SKM-1 (cell line): ENCODE results near the gene INSR.
"Not testable (repeated sequence)": the region's sequence is repeated elsewhere in the genome, so short reads cannot be mapped to it uniquely, and the experiment has no call there.

ENCODE experiments used
- DNase-seq: peaks from one replicate; lab custom pipeline; 2025; ENCODE audit not compliant: unreplicated experiment; lab: John Stamatoyannopoulos, UW

The INSR gene

DNA sequence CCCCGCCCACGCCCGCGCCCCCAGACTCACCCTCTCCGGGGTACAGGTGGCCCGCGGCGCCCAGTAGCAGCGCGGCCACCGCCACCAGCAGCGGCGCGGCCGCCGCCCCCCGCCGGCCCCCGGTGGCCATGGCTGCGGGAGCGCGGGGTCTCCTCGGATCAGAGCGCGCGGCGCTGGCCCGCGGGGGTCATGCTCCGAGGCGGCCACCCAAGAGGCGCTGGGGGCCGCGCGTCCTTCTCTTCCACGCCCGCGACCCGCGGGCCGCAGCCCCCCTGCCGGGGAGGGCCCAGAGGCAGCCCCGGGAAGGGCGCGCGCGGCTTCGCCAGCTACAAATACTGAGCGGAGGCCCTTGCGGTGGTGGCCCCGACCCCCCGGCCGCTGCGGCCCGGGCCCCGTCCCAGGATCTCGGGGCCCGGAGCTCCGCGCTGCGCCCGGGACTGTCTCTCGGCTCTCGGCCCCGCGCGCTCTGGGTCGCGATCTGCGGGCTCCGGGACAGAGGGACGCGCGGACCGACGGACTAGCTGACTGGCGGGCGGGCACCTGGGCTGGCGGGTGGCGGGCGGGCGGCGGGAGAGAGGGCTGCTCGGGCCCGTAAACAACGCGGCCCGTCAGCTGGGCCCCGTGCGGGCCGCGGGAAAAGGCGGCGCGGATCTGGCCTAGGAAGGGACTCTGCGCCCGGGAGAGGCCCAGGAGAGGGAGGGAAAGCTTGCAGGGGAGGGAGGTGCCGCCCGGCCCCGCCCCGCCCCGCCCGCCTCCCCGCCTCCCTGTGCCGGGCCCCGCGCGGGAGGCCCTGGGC lies at the start of gene INSR:
Gene INSR (minus strand): TSS at position 653 of the 796 bp plus-strand sequence. CDS start 523 bp downstream, at position 130.
- peak; percentile 88 for DNase-seq

DNA sequence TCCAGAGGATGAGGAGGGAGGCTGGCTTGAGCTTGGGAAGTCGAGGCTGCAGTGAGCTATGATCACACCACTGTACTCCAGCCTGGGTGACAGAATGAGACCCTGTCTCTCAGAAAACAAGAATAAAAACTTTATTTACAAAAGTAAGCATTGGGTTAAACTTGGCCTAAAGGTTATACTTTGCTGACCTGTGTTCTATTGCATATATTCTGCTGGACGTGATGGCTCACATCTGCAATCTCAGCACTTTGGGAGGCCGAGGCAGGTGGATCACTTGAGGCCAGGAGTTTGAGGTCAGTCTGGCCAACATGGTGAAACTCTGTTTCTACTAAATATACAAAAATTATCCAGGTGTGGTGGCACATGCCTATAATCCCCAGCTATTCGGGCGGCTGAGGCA lies 47.9 kb upstream of the INSR start:
- no peak for DNase-seq

DNA sequence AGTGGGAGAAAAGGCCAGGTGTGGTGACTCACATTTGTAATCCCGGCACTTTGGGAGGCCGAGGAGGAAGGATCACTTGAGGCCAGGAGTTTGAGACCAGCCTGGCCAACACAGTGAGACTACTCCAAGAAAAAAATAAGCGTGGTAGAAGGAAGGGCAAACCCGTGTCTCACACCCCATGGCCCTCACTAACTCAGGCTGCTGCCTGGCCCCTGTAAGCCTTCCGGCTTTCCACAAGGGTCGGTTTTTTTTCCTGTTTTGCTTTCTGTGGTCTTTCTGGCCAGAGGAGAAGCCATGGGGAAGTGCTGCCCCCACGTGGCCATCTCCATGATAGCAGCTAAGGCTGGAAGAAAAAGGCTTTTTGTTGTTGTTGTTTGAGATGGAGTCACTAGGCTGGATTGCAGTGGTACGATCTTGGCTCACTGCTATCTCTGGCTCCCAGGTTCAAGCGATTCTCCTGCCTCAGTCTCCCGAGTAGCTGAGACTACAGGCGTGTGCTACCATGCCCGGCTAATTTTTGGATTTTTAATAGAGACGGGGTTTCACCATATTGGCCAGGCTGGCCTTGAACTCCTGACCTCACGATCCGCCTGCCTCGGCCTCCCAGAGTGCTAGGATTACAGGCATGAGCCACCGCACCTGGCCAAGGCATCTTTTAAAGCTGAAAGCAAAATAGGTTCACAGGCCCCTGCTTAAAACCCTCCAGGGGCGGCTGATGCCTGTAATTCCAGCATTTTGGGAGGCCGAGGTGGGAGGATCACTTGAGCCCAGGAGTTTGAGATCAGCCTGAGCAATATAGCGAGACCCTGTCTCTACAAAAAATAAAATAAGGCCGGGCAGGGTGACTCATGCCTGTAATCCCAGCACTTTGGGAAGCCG lies 47.0 kb upstream of the INSR start:
- peak; percentile 52 for DNase-seq

DNA sequence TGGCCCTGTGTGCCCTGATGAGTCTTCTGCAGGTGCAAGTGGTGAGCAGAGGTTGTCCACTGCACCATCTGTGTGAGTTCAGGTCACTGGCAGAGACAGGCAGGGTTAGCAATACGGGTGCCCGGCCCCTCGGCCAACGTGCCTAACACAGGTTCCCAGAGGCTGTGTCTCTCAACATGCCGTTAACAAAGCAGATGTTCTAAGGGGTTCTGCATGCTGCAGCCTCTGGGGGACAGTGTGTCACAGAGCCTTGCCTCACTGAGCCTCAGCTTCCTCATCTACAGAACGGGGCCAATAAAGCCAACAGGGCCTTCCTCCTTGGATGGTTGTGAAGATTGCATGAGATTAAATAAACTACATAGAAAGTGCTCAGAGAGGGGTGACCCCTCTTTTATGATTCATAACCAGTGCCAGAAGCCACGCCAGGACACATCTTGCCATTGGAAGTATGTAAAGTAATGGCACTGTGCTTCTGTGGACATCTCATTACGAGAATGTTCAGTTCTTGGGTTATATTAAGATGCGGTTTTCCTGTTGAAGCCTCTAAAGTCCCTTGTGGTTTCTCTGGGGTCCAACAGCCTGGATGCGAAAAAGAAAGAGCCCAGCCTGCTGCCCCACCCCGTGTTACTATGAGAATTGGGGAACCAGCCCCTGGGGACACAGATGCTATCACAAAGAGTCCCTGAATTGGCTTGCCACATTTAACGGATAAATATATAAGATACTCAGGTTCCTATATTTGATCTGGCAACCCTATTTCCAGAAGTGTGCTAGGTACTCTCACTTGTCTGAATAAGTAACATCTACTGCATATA lies 43.4 kb upstream of the INSR start:
- peak; percentile 96 for DNase-seq

DNA sequence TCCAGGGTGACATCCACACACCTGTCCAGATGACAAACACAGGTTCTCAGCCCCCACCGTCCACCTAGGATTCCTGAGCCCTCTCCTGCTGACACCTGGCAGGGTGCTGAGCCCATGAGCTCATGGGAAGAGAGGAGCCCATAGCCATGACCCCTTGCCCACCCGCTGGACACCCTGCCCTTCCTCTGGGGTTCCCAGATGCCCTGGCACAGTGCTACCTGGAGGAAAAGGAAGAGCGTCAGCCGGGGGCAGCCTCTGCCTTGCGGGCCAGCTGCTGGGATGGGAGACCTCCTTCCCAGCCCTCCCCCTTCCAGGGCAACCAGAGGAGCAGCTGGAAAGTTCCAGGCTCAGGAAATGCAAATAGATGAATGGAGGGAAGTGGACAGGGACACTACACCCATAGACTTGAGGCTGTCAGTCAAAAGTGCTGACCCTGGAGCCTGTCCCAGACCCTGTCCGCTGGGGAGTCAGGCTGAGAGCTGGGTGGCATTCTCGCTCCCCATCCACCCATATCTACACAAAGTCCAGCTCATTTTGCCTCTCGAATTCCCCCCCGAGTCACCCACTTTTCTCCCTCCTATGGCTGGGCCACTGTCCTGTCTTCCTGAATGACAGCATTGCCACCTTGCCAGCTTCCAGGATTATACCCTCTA lies 42.2 kb upstream of the INSR start:
- no peak for DNase-seq

DNA sequence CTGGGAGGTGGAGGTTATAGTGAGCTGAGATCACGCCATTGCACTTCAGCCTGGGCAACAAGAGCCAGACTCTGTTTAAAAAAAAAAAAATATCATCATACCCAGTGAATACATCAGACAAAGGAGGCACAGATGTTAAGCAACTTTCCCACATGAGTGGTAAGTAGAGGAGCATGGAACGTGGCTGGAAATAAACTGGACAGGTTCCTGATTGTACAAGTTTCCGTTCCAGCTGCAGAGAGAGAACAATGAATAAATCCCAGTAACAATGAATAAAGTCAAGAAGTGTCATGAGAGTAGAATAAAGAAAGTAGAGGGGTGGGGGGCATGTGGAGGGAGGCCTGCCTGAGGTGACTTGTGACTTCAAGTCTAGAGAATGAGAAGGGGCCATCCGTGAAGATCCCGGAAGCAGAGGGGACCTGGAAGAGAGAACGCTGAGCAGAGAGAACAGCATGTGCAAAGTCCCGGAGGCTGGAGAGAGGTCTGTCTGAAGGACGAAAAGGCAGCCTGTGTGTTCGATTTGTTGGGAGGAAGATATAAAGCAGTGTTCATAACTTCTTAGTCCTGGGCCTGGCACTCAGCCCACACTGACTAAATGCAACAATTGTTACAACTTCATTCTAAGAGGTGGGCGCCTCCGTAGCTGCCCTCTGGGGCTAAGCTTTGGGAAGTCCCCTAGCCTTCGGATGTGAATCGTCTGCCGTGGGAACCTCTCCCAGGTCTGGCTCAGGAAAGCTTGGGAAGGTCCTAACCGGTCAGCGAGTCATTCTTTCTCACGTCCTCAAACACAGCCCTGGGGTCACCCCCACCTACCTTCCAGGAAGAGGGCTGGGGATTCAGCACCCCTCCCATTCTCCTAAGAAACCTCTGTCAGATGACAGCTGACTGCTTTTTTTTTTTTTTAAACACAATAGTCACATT lies 39.2 kb upstream of the INSR start:
- no peak for DNase-seq

DNA sequence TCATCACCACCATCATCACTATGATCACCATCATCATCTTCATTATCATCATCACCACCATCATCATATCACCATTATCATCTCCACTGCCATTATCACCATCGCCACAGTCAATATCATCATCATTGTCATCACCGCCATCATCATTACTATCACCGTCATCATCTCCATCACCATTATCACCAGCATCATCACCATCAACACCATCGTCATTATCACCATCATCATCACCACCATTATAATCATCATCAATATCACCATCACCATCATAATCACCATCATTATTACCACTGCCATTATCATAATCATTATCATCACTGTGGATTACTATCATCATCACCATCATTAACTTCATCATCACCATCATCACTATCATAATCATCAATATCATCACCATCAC lies 37.2 kb upstream of the INSR start:
- DNase-seq: no peak

DNA sequence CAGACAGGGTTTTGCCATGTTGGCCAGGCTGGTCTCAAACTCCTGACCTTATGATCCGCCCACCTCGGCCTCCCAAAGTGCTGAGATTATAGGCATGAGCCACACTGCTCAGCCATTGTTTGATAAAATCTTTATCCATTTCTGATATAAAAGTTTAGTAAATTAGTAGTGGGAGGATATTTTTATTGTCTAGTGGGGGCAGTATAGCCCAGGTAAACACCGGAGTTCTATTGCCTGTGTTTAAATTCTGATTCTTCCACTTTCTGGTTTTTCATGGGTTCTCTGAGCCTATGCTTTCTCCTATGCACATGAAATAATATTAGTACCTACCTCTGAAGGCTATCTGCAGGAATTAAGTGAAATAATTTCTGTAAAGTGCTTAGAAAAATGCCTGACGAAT lies 34.4 kb upstream of the INSR start:
- no peak for DNase-seq

DNA sequence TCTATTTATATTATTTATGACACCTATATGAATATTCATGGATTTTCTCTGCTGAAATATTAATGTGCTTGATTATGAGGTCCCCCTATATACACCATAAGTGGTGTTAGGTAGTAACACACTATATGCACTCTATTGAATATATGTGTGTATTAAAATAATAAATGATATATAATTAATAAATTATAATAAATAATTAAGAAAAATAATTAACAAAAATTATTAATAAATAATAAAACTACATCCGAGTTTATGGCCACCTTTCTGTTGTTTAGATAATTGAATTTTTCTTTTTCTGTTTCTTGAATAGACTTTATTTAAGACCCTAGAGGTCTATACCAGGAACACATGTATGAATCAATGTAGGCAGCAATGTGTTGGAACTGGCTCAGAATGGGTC lies 33.6 kb upstream of the INSR start:
- DNase-seq: no peak

DNA sequence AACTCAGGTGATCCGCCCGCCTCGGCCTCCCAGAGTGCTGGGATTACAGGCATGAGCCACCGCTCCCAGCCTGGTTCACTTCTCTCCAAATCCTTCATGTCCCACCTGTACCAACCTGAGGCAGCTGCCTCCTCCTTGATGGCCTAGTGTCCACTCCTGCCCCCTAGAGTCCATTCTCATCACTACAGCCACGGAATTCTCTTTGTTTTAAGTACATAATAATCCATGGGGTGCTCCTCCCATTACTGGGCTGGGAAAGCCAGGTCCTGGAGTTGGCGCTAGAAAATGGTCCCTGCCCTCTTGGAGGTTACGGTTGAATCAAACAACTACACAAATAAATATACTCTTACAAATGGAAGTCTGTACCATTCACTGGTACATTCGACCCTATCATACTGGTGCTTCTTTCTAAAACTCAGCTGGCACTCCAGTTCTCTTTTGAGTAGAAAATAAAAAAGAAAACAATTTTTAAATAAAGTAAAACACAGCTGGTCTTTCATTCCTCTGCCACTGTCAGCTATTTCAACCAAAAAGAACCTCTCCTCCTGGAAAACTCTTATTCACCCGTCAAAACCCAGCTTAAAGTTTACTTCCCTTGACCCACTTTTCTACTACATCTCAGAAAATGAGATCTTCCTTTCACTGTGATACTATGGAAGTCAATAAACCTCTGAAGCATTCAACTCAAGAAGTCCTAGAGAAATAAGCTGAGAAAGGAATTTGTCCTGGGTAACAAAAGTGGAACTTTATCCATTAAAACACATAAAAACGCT lies 32.1 kb upstream of the INSR start:
- DNase-seq: peak; percentile 13

DNA sequence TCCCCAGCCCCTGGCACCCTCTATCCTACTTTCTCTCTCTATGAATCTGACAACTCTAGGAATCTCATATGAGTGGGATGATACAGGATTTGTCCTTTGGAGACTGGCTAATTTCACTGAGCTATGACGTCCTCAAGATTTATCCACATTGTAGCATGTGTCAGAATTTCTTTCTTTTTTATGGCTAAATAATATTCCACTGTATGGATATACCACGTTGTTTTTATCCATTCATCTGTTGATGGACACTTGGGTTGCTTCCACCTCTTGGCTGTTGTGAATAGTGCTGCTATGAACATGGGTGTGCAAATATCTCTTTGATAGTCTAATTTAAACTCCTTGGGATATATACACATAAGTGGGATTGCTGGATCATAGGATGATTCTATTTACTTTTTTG lies 24.0 kb upstream of the INSR start:
- DNase-seq: no peak

DNA sequence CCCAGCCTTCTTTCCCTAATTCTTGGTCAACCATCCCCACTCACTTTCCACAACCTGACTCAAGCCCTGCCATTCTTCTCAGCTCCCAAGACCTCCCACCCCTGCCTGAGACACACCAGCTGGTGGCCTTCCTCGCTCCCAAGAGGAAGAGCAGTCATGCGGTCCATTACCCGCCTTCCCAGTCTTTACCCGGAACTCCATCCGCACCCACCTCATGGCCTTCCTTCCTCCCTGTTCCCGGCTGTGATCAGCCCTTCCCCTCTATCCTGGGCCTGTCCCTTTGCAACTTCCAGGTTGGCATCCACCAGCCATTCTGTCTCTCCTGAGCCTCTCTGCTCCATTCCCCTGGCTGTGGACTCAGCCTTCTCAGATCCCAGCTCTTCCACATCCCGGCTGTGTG lies 18.6 kb upstream of the INSR start:
- DNase-seq: no peak

DNA sequence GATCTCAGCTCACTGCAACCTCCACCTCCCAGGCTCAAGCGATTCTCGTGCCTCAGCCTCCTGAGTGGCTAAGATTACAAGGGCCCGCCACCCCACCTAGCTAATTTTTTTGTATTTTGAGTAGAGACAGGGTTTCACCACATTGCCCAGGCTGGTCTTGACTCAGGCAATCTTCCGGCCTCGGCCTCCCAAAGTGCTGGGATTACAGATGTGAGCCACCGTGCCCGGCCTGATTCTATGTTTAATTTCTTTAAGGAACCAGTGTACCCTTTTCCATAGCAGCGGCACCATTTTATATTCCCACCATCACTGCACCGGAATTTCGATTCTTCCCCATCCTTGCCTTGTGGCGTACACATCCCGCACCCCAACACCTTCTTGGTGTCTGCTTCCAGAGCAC lies 17.7 kb upstream of the INSR start:
- DNase-seq: no peak

DNA sequence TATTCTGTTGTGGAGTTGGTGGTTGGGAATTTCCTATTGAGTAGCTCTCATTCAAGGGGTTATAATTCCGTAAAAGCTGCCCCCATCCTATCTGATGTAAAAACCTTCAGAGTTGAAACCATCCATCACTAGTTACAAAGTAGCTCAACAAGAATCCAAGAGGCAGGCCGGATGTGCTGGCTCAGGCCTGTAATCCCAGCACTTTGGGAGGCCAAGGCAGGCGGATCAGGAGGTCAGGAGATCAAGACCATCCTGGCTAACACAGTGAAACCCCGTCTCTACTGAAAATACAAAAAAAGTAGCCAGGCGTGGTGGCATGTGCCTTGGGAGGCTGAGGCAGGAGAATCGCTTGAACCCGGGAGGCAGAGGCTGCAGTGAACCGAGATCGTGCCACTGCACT lies 14.1 kb upstream of the INSR start:
- DNase-seq: not testable (repeated sequence)

DNA sequence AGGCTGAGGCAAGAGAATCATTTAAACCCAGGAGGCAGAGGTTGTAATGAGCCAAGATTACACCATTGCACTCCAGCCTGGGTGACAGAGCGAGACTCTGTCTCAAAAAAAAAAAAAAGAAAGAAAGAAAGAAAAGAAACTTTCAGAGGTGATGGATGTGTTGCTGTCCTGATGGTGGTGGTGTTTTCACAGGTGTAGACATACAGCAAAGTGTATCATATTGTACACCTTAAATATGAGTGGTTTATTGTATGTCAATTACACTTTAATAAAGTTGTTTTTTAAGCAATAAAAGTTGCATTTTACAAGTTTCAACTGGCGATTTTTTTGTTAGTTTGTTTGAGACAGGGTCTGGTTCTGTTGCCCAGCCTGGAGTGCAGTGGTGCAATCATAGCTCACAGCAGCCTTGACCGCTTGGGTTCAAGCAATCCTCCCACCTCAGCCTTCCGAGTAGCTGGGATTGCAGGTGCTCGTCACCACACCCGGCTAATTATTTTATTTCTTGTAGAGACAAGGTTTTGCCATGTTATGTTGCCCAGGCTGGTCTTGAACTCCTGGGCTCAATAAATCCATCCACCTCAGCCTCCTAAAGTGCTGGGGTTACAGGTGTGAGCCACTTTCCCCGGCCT lies 13.5 kb upstream of the INSR start:
- DNase-seq: no peak

DNA sequence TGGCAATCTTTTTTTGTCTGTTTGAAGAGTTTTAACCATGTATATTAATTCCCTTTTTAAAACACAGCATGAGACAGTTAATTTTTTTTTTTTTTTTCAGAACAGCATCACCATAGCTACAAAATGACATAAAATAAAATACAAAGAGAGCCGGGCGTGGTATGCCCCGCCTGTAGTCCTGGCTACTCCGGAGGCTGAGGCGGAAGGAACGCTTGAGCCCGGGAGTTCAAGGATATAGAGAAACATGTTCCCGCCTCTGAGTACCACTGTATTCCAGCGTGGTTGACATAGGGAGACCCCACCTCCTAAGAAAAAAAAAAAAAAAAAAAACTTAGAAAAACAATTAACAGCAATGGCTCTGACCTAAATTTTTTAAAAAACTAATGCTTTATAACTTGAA lies 10.0 kb upstream of the INSR start:
- no peak for DNase-seq

DNA sequence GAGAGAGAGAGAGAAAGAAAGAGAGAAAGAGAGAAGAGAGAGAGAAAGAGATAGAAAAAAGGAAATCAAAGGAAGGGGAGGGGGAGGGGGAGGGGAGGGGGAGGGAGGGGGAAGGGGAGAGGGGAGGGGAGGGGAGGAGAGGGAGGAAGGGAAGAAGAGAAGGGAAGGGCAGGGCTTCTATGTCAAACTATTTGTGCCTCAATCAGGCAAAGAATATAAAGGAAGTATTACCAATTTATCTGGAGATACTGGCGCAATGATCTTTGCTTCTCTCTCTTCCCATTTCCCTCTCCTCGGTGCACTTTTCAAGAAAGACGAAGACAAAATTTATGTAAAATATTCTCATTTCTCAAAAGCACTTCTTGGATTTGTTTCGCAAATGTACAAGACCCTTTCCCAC lies 9.3 kb upstream of the INSR start:
- no peak for DNase-seq

DNA sequence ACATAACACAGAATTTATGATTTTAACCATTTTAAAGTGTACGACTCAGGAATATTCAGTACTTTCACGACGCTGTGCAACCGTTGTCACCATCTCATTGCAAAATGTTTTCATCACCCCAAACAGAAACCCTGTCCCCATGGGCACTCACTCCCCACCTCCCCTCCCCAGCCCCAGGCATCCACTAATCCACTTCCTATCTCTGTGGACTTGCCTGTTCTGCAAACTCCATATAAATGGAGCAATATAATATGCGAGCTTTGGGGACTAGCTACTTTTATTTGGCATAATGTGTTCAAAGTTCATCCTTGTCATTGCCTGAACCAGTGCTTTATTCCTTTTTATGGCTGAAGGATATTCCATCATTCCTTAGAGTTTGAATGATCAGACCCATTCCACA lies 7.3 kb upstream of the INSR start:
- DNase-seq: no peak

DNA sequence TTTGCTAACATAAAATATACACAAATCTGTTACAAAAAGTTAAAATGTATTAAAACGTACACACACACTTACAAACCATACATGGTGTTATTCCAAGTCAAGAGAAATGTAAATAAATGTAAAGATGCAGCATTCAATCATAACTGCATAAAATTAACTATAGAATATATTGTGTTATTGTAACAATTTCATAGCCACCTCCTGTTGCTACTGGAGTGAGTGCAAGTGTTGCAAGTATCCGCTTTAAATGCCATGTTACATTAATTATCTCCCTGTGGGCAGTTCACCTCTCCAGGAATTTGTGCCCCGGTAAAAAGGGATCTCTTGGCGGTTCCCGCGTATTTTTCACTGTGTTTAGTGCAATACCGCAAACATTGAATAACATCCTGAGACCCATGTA lies 3.5 kb upstream of the INSR start:
- no peak for DNase-seq
